ENCODE data around the gene LYPD3. TPM values are rescaled to one million over a fixed set of nuclear protein-coding genes. Genes with fewer than 3 reads are reported as not detected.
"Not testable (repeated sequence)": the region's sequence is repeated elsewhere in the genome, so short reads cannot be mapped to it uniquely, and the experiment has no call there.

Gene LYPD3
- total RNA-seq, 1 experiment from 2014 or later: not detected

GRCh38 chr19:43450545-43450997 is 14.8 kb downstream of the LYPD3 start:
- H3K27me3 ChIP-seq: no peaks in the 10 kb centered on the region
- H3K9me3 ChIP-seq: peaks cover 3% of the 10 kb centered on the region; the same call in 1 of the 2 replicates
- no peak overlapping the region for H3K4me3 ChIP-seq
- no peak for DNase-seq
- H3K36me3 ChIP-seq: no peaks in the 10 kb centered on the region

- Histone ChIP-seq H3K9me3 (peaks cover 2% of the 10 kb centered on the region; the same call in 1 of the 2 replicates), H3K4me3 (no peak overlapping the region), H3K27me3 (no peaks in the 10 kb centered on the region), H3K36me3 (no peaks in the 10 kb centered on the region)
- no peak for DNase-seq
Observed at GRCh38 chr19:43447655-43448054, 17.8 kb downstream of the LYPD3 start.

GRCh38 chr19:43446746-43447489 is 18.5 kb downstream of the LYPD3 start:
- no peak overlapping the region for H3K4me3 ChIP-seq
- no peaks in the 10 kb centered on the region for H3K27me3 ChIP-seq
- peak; percentile 55 for DNase-seq
- no peaks in the 10 kb centered on the region for H3K9me3 ChIP-seq
- H3K36me3 ChIP-seq: no peaks in the 10 kb centered on the region

GRCh38 chr19:43445426-43445825 is 20.0 kb downstream of the LYPD3 start:
- no peak overlapping the region for H3K4me3 ChIP-seq
- DNase-seq: no peak
- H3K36me3 ChIP-seq: no peaks in the 10 kb centered on the region
- H3K27me3 ChIP-seq: no peaks in the 10 kb centered on the region
- no peaks in the 10 kb centered on the region; the same call in 1 of the 2 replicates for H3K9me3 ChIP-seq

GRCh38 chr19:43444531-43445287 is 20.7 kb downstream of the LYPD3 start:
- Histone ChIP-seq H3K9me3 (peaks cover 2% of the 10 kb centered on the region; the same call in 1 of the 2 replicates), H3K4me3 (no peak overlapping the region), H3K36me3 (no peaks in the 10 kb centered on the region), H3K27me3 (no peaks in the 10 kb centered on the region)
- no peak for DNase-seq

GRCh38 chr19:43444091-43444490 is 21.3 kb downstream of the LYPD3 start:
- not testable (repeated sequence) for H3K36me3 ChIP-seq, H3K27me3 ChIP-seq, DNase-seq, H3K4me3 ChIP-seq, H3K9me3 ChIP-seq

- DNase-seq: no peak
- Histone ChIP-seq H3K4me3 (no peak overlapping the region), H3K27me3 (no peaks in the 10 kb centered on the region), H3K36me3 (no peaks in the 10 kb centered on the region), H3K9me3 (peaks cover 5% of the 10 kb centered on the region)
Observed at GRCh38 chr19:43441716-43442115, 23.7 kb downstream of the LYPD3 start.

GRCh38 chr19:43439709-43440063 is 25.7 kb downstream of the LYPD3 start:
- Histone ChIP-seq H3K36me3 (no peaks in the 10 kb centered on the region), H3K27me3 (no peaks in the 10 kb centered on the region), H3K9me3 (peaks cover 5% of the 10 kb centered on the region), H3K4me3 (no peak overlapping the region)
- DNase-seq: no peak

- peak; percentile 61 for DNase-seq
Observed at GRCh38 chr19:43439032-43439708, 26.2 kb downstream of the LYPD3 start.

GRCh38 chr19:43438291-43439031 is 26.9 kb downstream of the LYPD3 start:
- H3K9me3 ChIP-seq: peaks cover 5% of the 10 kb centered on the region

More at GRCh38 chr19:43439032-43439708, 26.2 kb downstream of the LYPD3 start:
- Histone ChIP-seq H3K27me3 (no peaks in the 10 kb centered on the region), H3K9me3 (peaks cover 5% of the 10 kb centered on the region), H3K36me3 (no peaks in the 10 kb centered on the region), H3K4me3 (no peak overlapping the region)

GRCh38 chr19:43437712-43438111 is 27.7 kb downstream of the LYPD3 start:
- Histone ChIP-seq H3K4me3 (no peak overlapping the region), H3K27me3 (no peaks in the 10 kb centered on the region)
- no peak for DNase-seq

More at GRCh38 chr19:43438291-43439031, 26.9 kb downstream of the LYPD3 start:
- H3K27me3 ChIP-seq: no peaks in the 10 kb centered on the region
- peak; percentile 90 for DNase-seq
- no peak overlapping the region for H3K4me3 ChIP-seq
- H3K36me3 ChIP-seq: no peaks in the 10 kb centered on the region

GRCh38 chr19:43437284-43437683 is 28.1 kb downstream of the LYPD3 start:
- DNase-seq, H3K36me3 ChIP-seq, H3K4me3 ChIP-seq, H3K27me3 ChIP-seq, H3K9me3 ChIP-seq: not testable (repeated sequence)

More at GRCh38 chr19:43437712-43438111, 27.7 kb downstream of the LYPD3 start:
- Histone ChIP-seq H3K9me3 (peaks cover 5% of the 10 kb centered on the region), H3K36me3 (no peaks in the 10 kb centered on the region)

- Histone ChIP-seq H3K4me3 (no peak overlapping the region), H3K27me3 (no peaks in the 10 kb centered on the region), H3K36me3 (no peaks in the 10 kb centered on the region), H3K9me3 (peaks cover 5% of the 10 kb centered on the region)
- DNase-seq: no peak
Observed at GRCh38 chr19:43435775-43436174, 29.6 kb downstream of the LYPD3 start.

GRCh38 chr19:43433689-43434088 is 31.7 kb downstream of the LYPD3 start:
- Histone ChIP-seq H3K27me3 (no peaks in the 10 kb centered on the region), H3K9me3 (no peaks in the 10 kb centered on the region), H3K4me3 (no peak overlapping the region), H3K36me3 (no peaks in the 10 kb centered on the region)
- no peak for DNase-seq

GRCh38 chr19:43433358-43433673 is 32.1 kb downstream of the LYPD3 start:
- no peaks in the 10 kb centered on the region for H3K9me3 ChIP-seq
- no peaks in the 10 kb centered on the region for H3K27me3 ChIP-seq
- DNase-seq: no peak
- no peaks in the 10 kb centered on the region for H3K36me3 ChIP-seq
- H3K4me3 ChIP-seq: no peak overlapping the region

- Histone ChIP-seq H3K27me3 (no peaks in the 10 kb centered on the region), H3K4me3 (no peak overlapping the region), H3K9me3 (no peaks in the 10 kb centered on the region), H3K36me3 (no peaks in the 10 kb centered on the region)
- no peak for DNase-seq
Observed at GRCh38 chr19:43430976-43431375, 34.4 kb downstream of the LYPD3 start.

Data from MG63 (cell line).